GM21515 (cell line): ENCODE data around the gene MTCL3.

Experiments
- ATAC-seq: cut with Tn5 transposase; IDR thresholded peaks from one replicate; pipeline ENCODE4 v1.9.1; 2021; ENCODE audit not compliant: unreplicated experiment

The MTCL3 gene

GRCh38 chr6:127518710-127519468, at the start of gene MTCL3:
MTCL3 (minus strand) TSS chr6:127519335.
- no peak for ATAC-seq

- no peak for ATAC-seq
Measured at GRCh38 chr6:127567476-127567875, 48.3 kb upstream of the MTCL3 start.

GRCh38 chr6:127566651-127567050, 47.5 kb upstream of the MTCL3 start:
- no peak for ATAC-seq

GRCh38 chr6:127566119-127566518, 47.0 kb upstream of the MTCL3 start:
- ATAC-seq: no peak

GRCh38 chr6:127564761-127565160, 45.6 kb upstream of the MTCL3 start:
- no peak for ATAC-seq

GRCh38 chr6:127561660-127562059, 42.5 kb upstream of the MTCL3 start:
- no peak for ATAC-seq

DNA sequence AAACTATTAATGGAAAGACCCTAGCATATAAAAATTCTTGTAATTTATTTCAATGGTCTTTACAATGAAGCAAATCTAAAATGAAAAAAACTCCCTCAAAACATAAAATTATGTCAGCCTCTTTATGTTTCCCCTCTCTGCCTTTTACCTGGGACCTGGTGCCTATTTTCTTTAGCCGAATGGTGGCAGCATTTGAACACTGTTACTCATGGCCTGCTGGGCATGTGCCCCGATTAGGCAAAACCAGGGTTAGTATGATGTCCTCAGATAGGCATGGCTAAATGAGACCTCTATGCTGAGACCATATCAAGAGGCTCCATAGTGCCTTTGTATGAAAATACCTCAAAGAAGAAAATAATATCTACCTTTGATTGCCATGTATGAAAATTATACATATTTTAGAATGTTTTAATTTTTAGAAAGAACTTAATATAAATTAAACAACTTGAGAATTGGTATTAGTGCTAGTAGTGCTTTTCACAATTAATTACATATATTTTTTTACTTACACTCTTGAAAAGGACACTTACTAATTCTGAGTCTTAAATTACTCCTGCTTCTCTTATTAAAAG, 35.4 kb upstream of the MTCL3 start:
- no peak for ATAC-seq

GRCh38 chr6:127550403-127550802, 31.3 kb upstream of the MTCL3 start:
- no peak for ATAC-seq

- no peak for ATAC-seq
Measured at GRCh38 chr6:127547904-127548649, 28.9 kb upstream of the MTCL3 start.

DNA sequence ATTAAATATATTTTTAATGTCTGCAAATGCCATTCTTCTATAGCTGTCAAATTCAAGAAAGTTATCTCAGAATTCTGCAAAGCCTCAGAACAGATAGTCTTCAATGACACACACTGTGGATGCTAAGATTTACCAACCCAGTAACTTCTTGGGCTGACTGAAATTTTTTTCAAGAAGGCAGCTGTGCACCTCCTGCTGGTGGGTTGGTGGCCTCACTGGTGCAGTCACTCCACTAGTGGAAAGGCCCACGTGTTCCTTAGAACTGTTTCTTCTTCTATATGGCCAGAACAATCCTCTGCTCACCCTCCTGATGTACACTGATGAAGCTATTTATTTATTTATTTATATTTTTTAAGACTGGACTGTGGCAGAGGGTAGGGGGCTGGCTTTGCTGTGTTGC, 28.1 kb upstream of the MTCL3 start:
- ATAC-seq: no peak

DNA sequence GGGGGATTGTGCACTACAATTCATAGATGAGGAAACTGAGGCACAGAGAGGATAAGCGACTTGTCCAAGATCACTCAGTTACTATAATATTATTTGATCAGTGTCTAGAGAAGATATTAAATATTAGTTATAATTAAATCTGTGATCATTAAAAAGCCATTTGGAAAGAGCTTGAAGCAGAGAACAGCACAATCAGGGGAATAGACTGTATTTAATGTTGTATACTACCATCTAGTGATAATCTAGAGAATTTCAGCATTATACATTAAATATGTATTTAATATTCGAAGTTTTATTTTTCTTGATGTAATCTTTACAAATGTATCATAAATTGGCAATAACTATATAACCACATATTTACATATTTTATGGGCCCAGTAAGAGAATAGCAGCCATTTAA, 20.1 kb upstream of the MTCL3 start:
- ATAC-seq: no peak

DNA sequence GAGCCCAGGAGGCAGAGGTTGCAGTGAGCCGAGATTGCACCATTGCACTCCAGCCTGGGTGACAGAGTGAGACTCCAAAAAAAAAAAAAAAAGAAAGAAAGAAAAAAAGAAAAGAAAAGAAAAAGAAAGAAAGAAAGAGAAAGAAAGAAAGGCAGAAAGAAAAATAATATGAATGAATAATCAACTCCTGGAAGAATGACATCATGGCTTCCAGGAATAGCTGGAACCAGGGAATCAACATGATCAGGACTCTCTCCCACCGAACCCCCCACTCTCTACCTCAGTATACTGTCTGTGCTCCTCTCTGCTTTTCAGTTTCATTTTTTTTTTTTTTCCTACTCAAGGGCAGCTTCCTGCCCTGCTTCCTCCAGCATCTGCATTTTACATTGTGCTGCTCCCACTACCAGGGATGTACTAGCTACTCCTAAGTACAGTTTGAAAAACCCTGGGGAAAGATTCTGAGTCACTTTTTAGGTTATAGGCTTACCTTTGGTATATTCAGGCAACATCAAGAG, 19.7 kb upstream of the MTCL3 start:
- no peak for ATAC-seq

DNA sequence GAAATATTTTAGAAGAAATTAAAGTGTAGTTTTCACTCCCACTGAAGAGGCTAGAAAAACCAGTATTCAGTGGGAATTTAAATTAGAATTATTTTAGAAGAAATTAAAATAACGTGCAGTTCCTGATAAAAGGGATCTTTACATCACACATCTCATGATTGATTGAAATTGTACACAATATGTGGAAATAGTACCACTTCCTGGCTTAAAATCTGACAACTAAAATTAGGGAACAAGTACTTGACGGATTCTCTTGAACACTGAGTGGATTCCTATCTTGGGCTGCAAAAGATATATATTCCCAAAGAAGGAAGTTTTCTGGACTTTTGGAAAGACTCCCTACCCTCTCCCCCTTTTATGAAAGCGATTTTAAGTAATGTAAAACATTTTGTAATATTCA, 14.6 kb upstream of the MTCL3 start:
- no peak for ATAC-seq

GRCh38 chr6:127533011-127533410, 13.9 kb upstream of the MTCL3 start:
- ATAC-seq: no peak

GRCh38 chr6:127522714-127523113, 3.6 kb upstream of the MTCL3 start:
- no peak for ATAC-seq

DNA sequence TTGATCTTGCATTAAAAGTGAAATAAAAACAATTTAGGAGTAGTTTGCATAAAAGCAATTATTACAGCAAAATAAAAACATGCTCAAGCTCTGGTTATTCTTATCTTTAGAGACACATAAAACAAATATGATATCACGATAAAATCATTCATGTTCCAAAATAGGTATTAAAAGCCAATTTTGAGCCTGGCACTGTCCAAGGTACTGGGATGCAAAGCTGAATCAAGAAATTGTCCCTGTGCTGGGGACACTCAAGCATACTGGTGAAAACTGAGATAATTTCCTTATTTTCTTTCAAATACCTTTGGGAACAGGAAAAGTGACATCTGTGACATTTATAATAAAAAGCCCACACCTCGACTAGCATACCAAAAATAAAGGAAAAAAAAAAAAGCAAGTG, 931 bp upstream of the MTCL3 start:
- no peak for ATAC-seq

DNA sequence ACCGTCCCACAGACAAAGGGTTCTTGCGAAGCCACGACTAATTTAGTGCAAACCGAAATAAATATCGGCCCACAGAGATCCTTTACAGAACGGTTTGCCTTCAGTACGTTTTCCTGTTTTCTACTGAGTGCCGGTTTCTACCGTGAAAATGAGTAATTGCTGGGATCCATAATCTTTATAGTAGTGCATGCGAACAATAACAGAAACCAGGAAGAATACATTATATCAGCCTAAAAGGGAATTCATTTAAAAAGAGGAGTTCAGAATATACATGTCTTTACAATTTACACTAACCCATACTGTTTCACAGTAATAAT, 292 bp upstream of the MTCL3 start:
- ATAC-seq: no peak

- ATAC-seq: no peak
Measured at GRCh38 chr6:127518191-127518709, 885 bp downstream of the MTCL3 start.

- ATAC-seq: no peak
Measured at GRCh38 chr6:127517693-127518092, 1.4 kb downstream of the MTCL3 start.

GRCh38 chr6:127516662-127517273, 2.4 kb downstream of the MTCL3 start:
- ATAC-seq: peak; percentile 74
